DMS153 (cell line): ENCODE measurements around the gene HTRA2.
"Not testable (repeated sequence)": the region's sequence is repeated elsewhere in the genome, so short reads cannot be mapped to it uniquely, and the experiment has no call there.

Experiments
- DNase-seq: peaks from one replicate; lab custom pipeline; 2025; lab: John Stamatoyannopoulos, UW

HTRA2 gene

DNA sequence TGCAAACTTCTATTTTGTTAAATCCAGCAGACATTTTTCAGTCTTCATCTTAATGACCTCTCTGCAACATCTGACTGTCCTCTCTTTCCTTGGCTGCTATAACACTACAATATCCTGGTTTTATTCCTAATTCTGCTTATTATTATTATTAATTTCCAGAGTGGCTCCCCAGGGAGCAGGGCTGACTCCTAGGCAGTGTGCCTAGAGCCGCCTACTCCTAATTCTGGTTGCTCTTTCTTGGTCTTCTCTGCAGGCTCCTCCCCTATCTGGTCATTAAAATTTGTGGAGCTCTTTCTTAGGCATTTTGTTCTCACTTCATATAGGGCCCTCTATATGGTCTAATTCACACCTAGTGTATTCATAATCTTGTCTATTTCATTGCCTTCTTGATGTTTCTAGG, 13.2 kb downstream of the HTRA2 start:
- no peak for DNase-seq

GRCh38 chr2:74544634-74545033, 14.9 kb downstream of the HTRA2 start:
- no peak for DNase-seq

- no peak for DNase-seq
Measured at GRCh38 chr2:74546004-74546403, 16.3 kb downstream of the HTRA2 start.

DNA sequence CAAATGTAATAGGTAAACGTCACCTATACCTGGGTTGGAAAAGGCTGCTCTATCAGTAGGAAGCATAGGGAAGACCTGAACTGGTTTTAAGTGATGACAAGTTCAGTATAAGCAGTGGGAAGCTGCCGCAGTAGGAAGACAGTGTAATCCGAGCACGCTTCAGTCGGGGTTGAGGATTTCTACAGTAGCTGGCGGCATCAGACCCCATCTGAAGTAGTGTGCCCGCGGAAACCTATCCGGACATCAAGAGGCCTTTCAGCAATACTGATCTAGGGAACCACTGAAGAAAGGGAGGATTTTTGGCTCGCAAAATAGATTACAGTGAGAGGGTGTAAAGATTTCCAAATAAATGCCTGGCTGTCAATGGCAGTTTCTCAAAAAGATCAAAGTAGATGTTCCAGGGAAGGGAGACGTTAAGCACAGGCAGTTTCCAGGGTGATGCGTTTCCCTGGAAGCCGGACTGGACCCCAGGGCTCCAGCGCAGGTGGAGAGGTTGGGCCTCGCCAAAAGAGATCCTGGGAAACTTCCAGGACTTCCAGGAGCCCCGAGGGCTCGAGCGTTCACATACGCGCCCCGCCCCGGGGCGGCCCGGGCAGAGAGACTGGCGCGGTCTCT, 18.7 kb downstream of the HTRA2 start:
- no peak for DNase-seq

DNA sequence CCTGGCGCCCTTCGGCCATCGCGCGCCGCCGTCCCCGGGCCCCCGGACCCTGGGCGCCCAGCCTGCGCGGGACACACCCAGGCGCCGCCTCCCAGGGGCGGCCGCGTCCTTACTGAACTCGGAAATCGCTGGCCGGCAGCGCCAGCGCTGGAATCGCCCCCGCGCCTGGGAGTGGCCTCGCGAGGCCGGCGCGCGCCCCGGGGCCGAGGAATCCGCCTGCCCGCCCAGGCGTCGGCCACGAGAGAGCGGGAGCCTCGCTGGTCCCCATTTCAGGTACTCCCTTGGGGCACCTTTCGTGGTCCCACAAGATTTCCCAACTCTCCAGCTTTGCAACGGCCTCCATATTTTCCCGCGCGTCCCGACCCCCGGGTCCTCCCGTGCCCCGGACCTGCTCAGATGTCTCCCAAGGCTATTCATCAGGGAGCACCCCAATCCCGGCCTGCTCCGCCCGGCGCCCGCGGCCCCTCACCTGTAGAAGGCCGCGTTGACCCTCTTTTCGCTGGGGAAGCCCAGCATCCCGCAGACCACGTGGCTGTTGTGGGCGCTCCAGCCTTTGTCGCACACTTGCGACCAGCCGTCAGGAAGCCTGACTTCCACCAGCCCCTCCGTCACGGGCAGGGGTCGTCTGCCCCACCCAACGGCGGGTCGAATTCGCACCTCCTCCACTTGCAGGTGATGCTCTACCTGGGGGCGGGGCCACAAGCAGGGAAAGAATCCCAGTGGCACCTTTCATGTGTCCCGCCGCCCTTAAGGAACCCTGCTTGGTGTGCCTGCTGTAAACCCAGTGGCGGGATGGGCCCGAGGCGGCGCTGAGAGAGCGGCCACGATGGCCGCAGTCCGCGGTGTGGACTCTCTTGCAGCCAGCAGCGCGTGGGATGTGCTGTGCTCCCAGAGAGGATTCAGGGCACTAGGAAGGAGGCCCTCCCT, 19.4 kb downstream of the HTRA2 start:
- no peak for DNase-seq

DNA sequence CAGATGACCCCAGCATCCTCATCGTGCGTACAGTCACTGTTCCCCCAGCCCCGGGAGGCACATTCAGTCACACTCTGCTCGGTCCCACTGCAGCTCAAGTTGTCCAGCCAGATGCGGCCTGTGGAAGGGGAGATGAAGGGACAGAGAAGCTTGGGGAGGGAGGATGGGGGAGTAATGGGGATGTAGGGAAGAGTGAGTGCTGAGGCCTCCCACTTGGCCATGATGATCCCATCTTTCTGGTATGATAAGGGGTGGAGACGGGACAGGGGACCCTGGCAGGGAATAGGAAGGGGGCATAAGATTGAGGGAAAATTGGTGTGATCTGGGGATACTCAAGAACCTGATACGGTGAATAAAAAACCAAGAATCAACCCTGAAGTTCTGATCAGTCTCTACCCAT, 20.5 kb downstream of the HTRA2 start:
- DNase-seq: no peak

DNA sequence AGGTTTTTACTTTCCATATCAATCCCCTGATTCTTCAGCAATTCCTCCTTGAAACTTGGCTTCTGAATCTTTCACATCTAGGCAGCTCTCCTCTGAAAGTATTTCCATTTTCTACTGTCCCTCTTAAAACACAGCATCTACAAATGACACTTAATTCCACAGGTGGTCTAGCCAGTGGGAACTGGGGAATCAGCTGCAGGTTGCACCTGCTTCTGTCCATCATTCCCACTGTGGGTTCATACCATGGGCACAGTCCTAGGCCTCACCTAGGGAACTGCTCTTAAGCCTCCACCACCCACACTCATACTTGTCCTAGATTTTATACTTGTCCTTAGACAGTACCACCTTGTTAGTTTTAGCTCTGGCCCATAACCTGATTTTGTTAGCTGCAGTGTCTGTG, 21.8 kb downstream of the HTRA2 start:
- DNase-seq: no peak

- no peak for DNase-seq
Measured at GRCh38 chr2:74551942-74552913, 22.5 kb downstream of the HTRA2 start.

DNA sequence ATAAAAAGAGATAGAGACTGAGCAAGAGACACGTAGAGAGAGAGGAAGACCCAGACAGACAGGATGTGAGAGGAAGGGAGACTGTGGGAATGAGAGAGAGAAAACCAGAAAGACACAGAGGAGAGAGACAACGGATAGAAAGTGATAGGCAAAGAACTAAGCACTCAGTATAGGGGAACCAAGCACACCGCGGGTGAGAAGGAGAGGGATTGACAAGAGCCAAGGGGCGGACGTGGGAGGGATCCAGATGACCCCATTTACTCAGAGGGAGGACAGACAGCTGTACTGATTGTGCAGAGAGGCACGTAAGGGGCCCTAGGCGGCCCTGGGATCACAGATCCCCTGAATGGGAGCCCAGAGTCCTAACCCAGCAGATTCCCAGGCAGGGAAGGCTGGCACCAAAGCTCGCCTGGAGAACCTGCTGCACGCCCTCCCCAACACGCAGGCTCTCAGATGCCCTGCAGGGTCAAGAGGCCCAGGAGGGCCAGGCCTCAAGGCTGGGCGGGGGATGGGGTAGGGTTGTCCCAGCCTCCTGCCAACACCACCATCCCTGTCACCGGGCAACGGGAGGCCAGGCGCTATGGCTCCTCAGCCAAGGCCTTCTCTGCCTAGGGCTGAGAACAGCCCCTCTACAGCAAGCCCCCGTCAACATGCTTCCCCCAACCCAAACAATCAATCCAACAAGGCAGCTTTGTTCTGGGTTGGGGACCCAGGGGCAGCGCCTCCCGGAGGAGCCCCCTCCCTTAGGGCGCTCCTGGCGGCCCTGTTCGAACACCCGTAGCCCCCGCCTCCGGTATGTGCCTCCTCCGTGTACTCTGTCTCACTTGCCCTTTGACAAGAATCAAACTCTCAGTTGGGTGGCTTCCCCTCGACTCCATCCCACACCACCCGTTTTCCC, 23.4 kb downstream of the HTRA2 start:
- no peak for DNase-seq

GRCh38 chr2:74553892-74554819, 24.4 kb downstream of the HTRA2 start, which contains the start of the genes DOK1 and LOXL3:
TSS of gene DOK1 (plus strand) at chr2:74554720. CDS start at chr2:74554755, 35 bp downstream.
TSS of gene LOXL3 (minus strand) at chr2:74553942. CDS start at chr2:74552634, 1,308 bp downstream.
- peak; percentile 53 for DNase-seq

DNA sequence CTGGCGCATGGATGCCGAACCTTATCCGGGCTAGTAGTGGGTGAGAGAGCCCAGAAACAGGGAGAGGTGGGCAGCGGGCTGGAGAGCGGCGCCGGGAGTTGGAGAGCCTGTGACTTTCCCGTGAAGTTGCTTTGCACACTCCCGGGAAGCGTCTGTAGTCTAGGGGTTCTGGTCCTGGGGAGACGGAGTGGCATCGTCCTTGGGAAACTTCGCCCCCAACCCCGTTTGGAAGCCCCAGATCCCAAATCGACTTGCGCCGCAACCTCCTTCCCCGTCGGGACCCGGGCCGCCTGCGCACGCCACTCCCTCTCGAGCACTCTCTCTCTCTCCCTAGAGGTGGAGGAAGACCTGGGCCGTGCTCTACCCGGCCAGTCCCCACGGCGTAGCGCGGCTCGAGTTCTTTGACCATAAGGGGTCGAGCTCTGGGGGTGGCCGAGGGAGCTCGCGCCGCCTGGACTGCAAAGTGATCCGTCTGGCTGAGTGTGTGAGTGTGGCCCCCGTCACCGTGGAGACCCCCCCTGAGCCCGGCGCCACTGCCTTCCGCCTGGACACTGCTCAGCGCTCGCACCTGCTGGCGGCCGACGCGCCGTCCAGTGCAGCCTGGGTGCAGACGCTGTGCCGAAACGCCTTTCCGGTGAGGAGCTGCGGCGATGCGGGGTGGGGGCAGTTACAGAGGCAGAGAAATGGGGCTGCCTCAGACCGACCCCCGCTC, 25.2 kb downstream of the HTRA2 start:
- DNase-seq: no peak

DNA sequence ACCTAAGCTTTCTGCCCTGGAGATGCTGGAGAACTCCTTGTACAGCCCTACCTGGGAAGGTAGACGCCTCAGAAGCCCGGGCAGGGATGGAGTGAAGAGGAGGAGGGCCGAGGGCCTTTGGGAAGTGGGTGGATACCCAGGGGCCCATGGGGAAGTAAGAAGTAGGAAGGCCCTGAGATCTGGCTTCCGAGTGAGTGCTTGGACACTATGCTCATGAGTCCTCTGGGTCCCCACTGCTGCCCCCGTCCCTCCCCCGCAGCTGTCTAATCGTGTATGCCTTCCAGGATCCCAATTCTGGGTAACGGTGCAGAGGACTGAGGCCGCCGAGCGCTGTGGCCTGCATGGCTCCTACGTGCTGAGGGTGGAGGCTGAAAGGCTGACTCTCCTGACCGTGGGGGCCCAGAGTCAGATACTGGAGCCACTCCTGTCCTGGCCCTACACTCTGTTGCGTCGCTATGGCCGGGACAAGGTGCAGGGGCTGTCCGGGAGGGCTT, 25.9 kb downstream of the HTRA2 start:
- DNase-seq: no peak

- DNase-seq: no peak
Measured at GRCh38 chr2:74556159-74556558, 26.4 kb downstream of the HTRA2 start.

GRCh38 chr2:74556831-74557370, 27.2 kb downstream of the HTRA2 start:
- no peak for DNase-seq

DNA sequence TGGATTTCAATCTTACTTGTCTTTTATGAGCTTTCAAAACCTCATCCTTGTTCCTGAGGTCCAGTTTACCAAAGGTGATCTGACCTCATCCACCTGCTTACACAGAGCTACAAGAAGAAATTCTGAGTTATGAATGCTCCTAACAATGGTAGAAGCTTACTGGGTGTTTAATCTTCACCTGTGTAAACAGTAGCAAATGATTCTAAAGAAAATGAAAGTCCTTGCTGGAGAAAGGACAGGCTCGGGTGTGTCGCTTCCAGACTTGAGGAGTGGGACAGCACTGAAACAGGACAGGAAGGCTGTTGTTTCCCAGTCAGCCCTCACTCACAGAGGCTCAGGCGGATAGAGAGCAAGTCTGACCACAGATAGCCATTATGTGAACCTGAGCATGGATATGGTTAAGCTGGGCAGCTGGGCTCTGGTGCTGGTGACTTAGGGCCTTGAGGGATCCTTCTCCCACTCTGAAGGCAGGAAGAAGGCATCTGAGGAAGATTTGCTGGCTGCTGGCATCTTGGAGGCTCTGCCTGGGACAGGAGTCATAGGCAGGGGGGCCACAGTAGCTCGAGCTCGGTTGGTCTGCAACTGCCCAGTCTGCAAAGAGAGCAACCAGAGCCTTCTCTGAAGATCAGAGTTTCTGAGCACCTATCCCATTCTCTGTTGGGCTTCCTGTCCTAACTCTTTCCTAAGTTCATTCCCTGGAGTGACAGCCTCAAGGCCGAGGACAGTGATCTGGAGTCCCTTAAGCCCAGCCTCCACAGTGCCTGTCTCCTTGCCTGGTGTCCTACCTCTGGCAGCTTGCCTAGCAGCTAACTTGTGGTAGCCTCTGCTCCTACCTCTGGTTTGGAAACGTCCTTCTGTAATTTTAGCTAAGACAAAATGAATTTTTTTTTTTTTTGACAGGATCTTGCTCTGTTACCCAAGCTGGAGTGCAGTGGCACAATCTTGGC, 28.8 kb downstream of the HTRA2 start:
- DNase-seq: no peak

DNA sequence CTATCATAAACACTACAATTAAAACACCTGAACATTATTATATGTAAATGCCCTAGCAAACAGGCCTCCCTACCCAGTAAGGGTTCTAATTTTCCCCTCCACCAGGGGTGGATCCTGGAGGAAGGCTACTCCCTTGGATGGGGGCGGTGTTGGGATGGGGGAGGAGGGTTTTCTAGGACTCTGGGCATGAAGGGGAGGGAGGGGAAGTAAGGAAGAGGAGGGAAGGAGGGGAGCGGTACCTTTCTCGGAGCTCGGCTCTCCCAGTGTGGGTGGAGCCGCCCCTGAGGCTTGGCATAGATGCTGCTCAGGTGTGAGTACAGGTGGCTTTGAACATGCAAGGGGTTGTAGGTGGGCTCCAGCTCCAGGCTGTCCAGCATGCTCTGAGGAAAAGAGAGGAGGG, 30.2 kb downstream of the HTRA2 start:
- no peak for DNase-seq

DNA sequence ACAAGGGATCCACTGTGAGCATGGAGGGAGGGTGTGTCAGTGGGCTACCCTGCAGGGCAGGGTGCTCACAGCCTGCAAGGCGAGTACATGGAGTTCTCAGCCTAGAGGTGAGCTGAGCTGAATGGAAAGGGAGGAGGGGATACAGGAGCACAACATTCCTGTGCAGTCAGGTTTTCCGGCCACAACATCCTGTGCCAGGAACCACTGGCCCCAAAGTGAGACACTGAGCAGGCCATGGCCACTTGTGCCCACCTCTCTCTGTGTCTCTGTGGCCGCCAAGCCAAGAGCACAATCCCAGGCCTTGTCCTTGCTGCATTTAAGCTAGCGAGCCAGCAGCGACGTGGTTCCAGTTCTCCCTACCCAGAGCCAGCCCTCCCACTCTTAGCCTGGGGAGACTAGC, 30.9 kb downstream of the HTRA2 start:
- DNase-seq: no peak

GRCh38 chr2:74561022-74561421, 31.3 kb downstream of the HTRA2 start:
- not testable (repeated sequence) for DNase-seq
